ENCODE measurements around the gene MISP. TPM values are rescaled to one million over a fixed set of nuclear protein-coding genes. Genes with fewer than 3 reads are reported as not detected.

Gene MISP
- total and polyA plus RNA-seq, 2 of the 13 experiments (the other 11 are each of a cell fraction or from before 2014, with no cell fraction given), result 0.67 to 1.3 TPM

DNA sequence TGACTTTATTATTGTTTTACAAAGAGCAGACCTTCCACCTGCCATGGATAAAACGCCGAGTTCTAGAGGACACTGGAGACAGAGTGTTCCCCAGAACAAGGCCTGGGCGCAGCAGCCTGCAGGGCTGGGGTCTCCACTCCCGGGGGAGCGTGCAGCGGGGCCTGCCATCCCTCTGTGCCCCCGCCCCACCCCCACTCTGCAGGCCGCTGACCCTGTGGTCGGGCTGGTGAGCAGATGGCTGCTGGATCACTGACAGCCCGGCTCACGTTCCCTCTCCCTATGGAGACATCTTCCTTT is 37.7 kb downstream of the MISP start (continued):
- TF ChIP-seq, protein P1, sequence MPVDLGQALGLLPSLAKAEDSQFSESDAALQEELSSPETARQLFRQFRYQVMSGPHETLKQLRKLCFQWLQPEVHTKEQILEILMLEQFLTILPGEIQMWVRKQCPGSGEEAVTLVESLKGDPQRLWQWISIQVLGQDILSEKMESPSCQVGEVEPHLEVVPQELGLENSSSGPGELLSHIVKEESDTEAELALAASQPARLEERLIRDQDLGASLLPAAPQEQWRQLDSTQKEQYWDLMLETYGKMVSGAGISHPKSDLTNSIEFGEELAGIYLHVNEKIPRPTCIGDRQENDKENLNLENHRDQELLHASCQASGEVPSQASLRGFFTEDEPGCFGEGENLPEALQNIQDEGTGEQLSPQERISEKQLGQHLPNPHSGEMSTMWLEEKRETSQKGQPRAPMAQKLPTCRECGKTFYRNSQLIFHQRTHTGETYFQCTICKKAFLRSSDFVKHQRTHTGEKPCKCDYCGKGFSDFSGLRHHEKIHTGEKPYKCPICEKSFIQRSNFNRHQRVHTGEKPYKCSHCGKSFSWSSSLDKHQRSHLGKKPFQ (CRISPR knock-in tag; IDR thresholded peaks at IDR 0.05; ENCODE audit: insufficient replicate concordance), result peak; percentile 4
- TF ChIP-seq, protein P2, sequence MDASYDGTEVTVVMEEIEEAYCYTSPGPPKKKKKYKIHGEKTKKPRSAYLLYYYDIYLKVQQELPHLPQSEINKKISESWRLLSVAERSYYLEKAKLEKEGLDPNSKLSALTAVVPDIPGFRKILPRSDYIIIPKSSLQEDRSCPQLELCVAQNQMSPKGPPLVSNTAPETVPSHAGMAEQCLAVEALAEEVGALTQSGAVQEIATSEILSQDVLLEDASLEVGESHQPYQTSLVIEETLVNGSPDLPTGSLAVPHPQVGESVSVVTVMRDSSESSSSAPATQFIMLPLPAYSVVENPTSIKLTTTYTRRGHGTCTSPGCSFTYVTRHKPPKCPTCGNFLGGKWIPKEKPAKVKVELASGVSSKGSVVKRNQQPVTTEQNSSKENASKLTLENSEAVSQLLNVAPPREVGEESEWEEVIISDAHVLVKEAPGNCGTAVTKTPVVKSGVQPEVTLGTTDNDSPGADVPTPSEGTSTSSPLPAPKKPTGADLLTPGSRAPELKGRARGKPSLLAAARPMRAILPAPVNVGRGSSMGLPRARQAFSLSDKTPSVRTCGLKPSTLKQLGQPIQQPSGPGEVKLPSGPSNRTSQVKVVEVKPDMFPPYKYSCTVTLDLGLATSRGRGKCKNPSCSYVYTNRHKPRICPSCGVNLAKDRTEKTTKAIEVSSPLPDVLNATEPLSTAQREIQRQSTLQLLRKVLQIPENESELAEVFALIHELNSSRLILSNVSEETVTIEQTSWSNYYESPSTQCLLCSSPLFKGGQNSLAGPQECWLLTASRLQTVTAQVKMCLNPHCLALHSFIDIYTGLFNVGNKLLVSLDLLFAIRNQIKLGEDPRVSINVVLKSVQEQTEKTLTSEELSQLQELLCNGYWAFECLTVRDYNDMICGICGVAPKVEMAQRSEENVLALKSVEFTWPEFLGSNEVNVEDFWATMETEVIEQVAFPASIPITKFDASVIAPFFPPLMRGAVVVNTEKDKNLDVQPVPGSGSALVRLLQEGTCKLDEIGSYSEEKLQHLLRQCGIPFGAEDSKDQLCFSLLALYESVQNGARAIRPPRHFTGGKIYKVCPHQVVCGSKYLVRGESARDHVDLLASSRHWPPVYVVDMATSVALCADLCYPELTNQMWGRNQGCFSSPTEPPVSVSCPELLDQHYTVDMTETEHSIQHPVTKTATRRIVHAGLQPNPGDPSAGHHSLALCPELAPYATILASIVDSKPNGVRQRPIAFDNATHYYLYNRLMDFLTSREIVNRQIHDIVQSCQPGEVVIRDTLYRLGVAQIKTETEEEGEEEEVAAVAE (CRISPR knock-in tag; IDR thresholded peaks at IDR 0.05; ENCODE audit: borderline replicate concordance), result no peak
- TF ChIP-seq PATZ1 (CRISPR knock-in tag; IDR thresholded peaks at IDR 0.05) (peak; percentile 28; the same call in 1 of the 2 replicates), ZNF333 (CRISPR knock-in tag; IDR thresholded peaks at IDR 0.05; ENCODE audit: borderline replicate concordance) (peak; percentile 6; the same call in 1 of the 2 replicates)

Data from HepG2 (cell line).